Fibroblast of lung (primary cell): Measurements from ENCODE around the gene FITM2. TPM values are rescaled to one million over a fixed set of nuclear protein-coding genes. Genes with fewer than 3 reads are reported as not detected.

Experiments used
- DNase-seq, 2 donors: peaks; one replicate each; pipeline versions ENCODE4 v3.0.0 to v3.0.0-alpha.2; 2010; ENCODE audit warnings: low read depth in 2 of 2
- H2AFZ ChIP-seq: 2 replicates; pipeline ENCODE4 v1.5.1; 2012; ENCODE audit warnings: low read length, control low read depth, inconsistent platforms
- H3K27ac ChIP-seq: 2 replicates; pipeline ENCODE4 v1.5.1; 2011; ENCODE audit warnings: low read length, control low read depth; ENCODE audit not compliant: insufficient read depth
- H3K27me3 ChIP-seq: 2 replicates; pipeline ENCODE4 v1.5.1; 2011; ENCODE audit warnings: mild to moderate bottlenecking, low read length; ENCODE audit not compliant: control insufficient read depth, insufficient read depth
- H3K36me3 ChIP-seq: 2 replicates; pipeline ENCODE4 v1.5.1; 2011; ENCODE audit warnings: low read length; ENCODE audit not compliant: control insufficient read depth, insufficient read depth
- H3K4me1 ChIP-seq: 2 replicates; pipeline ENCODE4 v1.5.1; 2011; ENCODE audit warnings: low read length; ENCODE audit not compliant: control insufficient read depth, insufficient read depth; ENCODE audit errors: extremely low read depth
- H3K4me2 ChIP-seq: 2 replicates; pipeline ENCODE4 v1.5.1; 2011; ENCODE audit warnings: low read length, control low read depth; ENCODE audit not compliant: insufficient read depth; ENCODE audit errors: extremely low read depth
- H3K4me3 ChIP-seq, 4 experiments: fragments of 200-600 bp in 1 of 4; sonication (generic) in 1 of 4; replicated peaks in 1 of 4; 2 replicates each; pipeline ENCODE4 v1.5.1; 2011 to 2016; ENCODE audit warnings: low read length in 4 of 4, low read depth in 3 of 4, mild to moderate bottlenecking in 3 of 4, control low read depth in 2 of 4, inconsistent platforms in 1 of 4, mixed read lengths in 1 of 4; ENCODE audit not compliant: insufficient read depth in 1 of 4; ENCODE audit errors: control extremely low read depth in 1 of 4
- H3K79me2 ChIP-seq: 2 replicates; pipeline ENCODE4 v1.5.1; 2012; ENCODE audit warnings: mild to moderate bottlenecking, low read length, inconsistent platforms; ENCODE audit not compliant: control insufficient read depth, insufficient read depth
- H3K9ac ChIP-seq: 2 replicates; pipeline ENCODE4 v1.5.1; 2011; ENCODE audit warnings: mild to moderate bottlenecking, low read length, control low read depth; ENCODE audit not compliant: insufficient read depth
- H3K9me3 ChIP-seq: 2 replicates; pipeline ENCODE4 v1.5.1; 2012; ENCODE audit warnings: low read depth, low read length; ENCODE audit not compliant: control insufficient read depth, insufficient read depth
- H4K20me1 ChIP-seq: 2 replicates; pipeline ENCODE4 v1.5.1; 2011; ENCODE audit warnings: low read length; ENCODE audit not compliant: control insufficient read depth, insufficient read depth; ENCODE audit errors: extremely low read depth
- CTCF ChIP-seq, 2 donors: IDR thresholded peaks in 1 of 2; conservative IDR thresholded peaks in 1 of 2; 1 replicate in 1 of 2; 2 replicates in 1 of 2; pipeline ENCODE4 v1.5.1; 2011 to 2012; ENCODE audit warnings: low read length in 2 of 2, control low read depth in 1 of 2, inconsistent platforms in 1 of 2, low read depth in 1 of 2, mild to moderate bottlenecking in 1 of 2
- EZH2 ChIP-seq: IDR thresholded peaks from 2 replicates; pipeline ENCODE4 v1.5.1; 2012; ENCODE audit warnings: low read length, control low read depth, mild to moderate bottlenecking; ENCODE audit errors: missing control alignments
- polyA plus RNA-seq, 2 donors: library from polyadenylated mRNA; depleted of rRNA in 1 of 2; stranded (reverse) in 1 of 2; unstranded in 1 of 2; fragments of >200 nt; gene quantifications; 2 replicates each; pipeline ENCODE4 v1.2.1, GENCODE V29; 2011 to 2012; ENCODE audit warnings: missing spikeins in 1 of 2
- total RNA-seq: library from RNA; depleted of rRNA; stranded (reverse); fragments of >200 nt; gene quantifications from 2 replicates; pipeline ENCODE4 v1.2.1, GENCODE V29; 2014

The FITM2 gene
- total and polyA plus RNA-seq, 2 donors (not counting 1 experiment from before 2014, with no cell fraction given) = 8.6 to 9.7 TPM

GRCh38 chr20:44296011-44296410 is 15.0 kb downstream of the FITM2 start:
- no peaks in the 10 kb centered on the region for H3K36me3 ChIP-seq
- H3K27me3 ChIP-seq = no peaks in the 10 kb centered on the region
- no peak for DNase-seq
- no peak overlapping the region for H3K4me3 ChIP-seq
- H4K20me1 ChIP-seq = no peaks in the 10 kb centered on the region
- H3K27ac ChIP-seq = no peak overlapping the region
- no peaks in the 10 kb centered on the region for H3K9me3 ChIP-seq
- H3K4me1 ChIP-seq = no peaks in the 10 kb centered on the region
- H3K79me2 ChIP-seq = no peaks in the 10 kb centered on the region
- H3K4me2 ChIP-seq = no peak overlapping the region
- TF ChIP-seq CTCF (conservative IDR thresholded peaks at IDR 0.05 in 1 of 2, IDR thresholded peaks at IDR 0.05 in 1 of 2; ENCODE audit: low read depth in 1 of 2, low read length in 2 of 2) (no peak), EZH2 (no peak)
- no peak overlapping the region for H2AFZ ChIP-seq
- H3K9ac ChIP-seq = no peak overlapping the region

GRCh38 chr20:44291754-44292153 is 19.2 kb downstream of the FITM2 start:
- no peaks in the 10 kb centered on the region for H3K27me3 ChIP-seq
- no peak for DNase-seq
- no peak overlapping the region for H3K4me3 ChIP-seq
- H3K36me3 ChIP-seq = no peaks in the 10 kb centered on the region
- no peak overlapping the region for H3K27ac ChIP-seq
- H3K9ac ChIP-seq = no peak overlapping the region
- no peaks in the 10 kb centered on the region for H3K4me1 ChIP-seq
- TF ChIP-seq CTCF (conservative IDR thresholded peaks at IDR 0.05 in 1 of 2, IDR thresholded peaks at IDR 0.05 in 1 of 2; ENCODE audit: low read depth in 1 of 2, low read length in 2 of 2) (no peak), EZH2 (no peak)
- no peak overlapping the region for H2AFZ ChIP-seq
- H3K4me2 ChIP-seq = no peak overlapping the region
- no peaks in the 10 kb centered on the region for H3K79me2 ChIP-seq
- no peaks in the 10 kb centered on the region for H3K9me3 ChIP-seq
- H4K20me1 ChIP-seq = no peaks in the 10 kb centered on the region

GRCh38 chr20:44288252-44288651 is 22.8 kb downstream of the FITM2 start:
- Histone ChIP-seq H3K9me3 (no peaks in the 10 kb centered on the region), H3K9ac (no peak overlapping the region), H4K20me1 (no peaks in the 10 kb centered on the region), H3K4me1 (no peaks in the 10 kb centered on the region), H3K79me2 (no peaks in the 10 kb centered on the region), H3K4me2 (no peak overlapping the region), H3K36me3 (no peaks in the 10 kb centered on the region), H3K27me3 (no peaks in the 10 kb centered on the region), H3K4me3 (no peak overlapping the region), H2AFZ (no peak overlapping the region), H3K27ac (no peak overlapping the region)
- TF ChIP-seq CTCF (conservative IDR thresholded peaks at IDR 0.05 in 1 of 2, IDR thresholded peaks at IDR 0.05 in 1 of 2; ENCODE audit: low read depth in 1 of 2, low read length in 2 of 2) = no peak
- no peak for TF ChIP-seq EZH2
- no peak for DNase-seq
